ENCODE measurements around the gene ASCL1.

Gene ASCL1

DNA sequence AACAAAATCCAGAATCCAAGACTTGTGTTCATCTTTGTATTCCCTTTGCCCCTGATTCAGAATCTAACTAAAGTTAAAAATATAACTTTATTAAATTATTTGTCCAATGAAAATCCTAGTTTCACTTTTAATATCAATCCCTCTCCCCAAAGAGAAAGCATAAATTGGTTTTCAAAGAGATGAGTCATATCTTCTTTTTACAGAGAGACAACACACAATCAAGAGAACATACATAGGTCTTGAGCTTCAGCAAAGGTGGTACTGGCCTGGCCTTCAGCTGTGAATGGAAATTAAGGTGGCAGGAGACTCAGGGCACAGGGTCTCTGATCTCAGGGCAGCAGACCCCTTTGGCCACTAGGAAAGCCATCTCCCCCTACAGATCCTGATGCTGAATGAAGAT lies 4.3 kb upstream of the ASCL1 start:
- DNase-seq: peak; percentile 64

DNA sequence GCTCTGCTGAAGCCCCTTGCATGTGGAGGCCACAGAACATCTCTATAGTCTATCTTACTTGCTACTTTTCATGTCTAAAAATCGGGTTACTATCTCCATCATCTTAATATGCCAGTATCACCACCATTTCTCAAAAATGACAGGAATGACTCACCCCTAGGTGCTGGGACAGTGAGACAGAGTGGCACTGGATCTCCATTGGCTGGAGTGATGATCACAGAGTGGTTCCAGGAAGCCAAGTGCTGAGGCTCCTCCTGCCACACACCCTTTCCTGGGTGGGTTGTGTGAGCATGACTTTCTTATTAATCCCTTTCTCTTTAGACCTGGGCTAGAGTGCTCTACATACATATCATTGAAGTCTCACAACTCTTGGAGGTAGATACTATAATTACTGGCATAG lies 3.3 kb upstream of the ASCL1 start:
- DNase-seq: peak; percentile 79

DNA sequence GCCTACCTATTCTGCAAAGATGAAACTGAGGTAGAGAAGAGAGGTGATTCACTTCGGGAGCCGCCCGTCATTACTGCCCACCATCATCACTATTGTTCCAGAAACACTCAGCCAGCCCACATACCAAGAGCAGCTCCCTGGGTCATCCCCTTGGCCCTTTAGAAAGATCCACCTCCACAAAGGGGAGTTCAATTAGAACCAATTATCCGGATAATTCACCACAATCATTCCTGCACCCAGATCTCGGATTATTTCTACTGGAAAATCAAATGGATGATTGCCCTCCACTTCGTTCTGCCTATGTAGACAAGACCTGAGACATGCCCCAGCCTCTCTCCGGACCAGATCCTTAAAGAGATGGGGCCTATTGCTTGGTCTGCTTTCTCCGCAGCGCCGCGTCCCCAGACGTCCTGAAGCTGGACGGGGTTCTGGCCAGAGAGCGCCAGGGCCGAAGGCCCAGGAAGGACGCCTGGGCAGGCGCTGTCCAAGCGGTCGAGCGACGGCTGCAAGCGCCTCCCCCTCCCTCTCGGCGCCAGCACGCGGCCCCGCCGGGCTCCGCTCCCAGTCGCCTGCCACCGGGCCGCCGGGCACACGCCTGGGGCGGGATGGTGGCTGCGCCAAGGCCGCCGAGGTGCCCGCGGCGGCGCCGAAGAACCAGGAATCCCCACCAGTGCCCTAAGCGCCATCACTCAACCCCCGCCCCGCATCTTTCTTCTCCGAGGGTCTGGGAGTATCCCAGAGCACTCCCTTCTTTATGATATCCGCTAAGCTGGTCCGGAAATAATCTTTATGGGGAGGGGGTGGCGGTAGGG lies 1.3 kb upstream of the ASCL1 start:
- peak; percentile 93 for DNase-seq

DNA sequence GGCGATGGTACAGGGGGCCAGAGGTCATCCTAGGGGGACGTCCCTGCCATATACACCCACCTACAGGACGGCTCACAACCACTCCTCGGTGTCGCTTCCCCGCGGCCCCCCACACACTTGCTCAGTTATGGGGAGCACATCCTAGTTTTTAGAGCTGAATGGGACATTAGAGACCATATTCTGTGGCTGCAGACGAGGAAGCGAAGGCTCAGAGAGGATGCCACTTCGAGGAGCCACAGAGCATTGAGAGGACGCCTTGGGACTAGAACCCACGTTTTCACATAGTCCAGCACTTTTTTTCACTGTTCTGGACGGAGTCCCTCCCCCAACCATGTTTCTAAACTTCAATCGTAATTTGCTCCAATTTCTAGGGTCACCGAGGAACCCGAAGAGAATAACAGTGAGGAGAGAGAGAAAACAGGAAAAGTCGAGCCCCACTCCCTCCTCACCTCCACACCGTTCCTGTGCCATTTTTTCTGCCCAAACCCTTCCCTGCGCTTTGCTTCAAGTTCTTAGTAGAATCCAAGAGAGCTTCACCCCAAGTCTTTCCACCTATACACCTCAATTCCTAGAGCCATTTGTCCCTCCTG lies 641 bp upstream of the ASCL1 start:
- peak; percentile 89 for DNase-seq

DNA sequence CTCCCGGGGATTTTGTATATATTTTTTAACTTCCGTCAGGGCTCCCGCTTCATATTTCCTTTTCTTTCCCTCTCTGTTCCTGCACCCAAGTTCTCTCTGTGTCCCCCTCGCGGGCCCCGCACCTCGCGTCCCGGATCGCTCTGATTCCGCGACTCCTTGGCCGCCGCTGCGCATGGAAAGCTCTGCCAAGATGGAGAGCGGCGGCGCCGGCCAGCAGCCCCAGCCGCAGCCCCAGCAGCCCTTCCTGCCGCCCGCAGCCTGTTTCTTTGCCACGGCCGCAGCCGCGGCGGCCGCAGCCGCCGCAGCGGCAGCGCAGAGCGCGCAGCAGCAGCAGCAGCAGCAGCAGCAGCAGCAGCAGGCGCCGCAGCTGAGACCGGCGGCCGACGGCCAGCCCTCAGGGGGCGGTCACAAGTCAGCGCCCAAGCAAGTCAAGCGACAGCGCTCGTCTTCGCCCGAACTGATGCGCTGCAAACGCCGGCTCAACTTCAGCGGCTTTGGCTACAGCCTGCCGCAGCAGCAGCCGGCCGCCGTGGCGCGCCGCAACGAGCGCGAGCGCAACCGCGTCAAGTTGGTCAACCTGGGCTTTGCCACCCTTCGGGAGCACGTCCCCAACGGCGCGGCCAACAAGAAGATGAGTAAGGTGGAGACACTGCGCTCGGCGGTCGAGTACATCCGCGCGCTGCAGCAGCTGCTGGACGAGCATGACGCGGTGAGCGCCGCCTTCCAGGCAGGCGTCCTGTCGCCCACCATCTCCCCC lies 777 bp downstream of the ASCL1 start:
- peak; percentile 78 for DNase-seq

DNA sequence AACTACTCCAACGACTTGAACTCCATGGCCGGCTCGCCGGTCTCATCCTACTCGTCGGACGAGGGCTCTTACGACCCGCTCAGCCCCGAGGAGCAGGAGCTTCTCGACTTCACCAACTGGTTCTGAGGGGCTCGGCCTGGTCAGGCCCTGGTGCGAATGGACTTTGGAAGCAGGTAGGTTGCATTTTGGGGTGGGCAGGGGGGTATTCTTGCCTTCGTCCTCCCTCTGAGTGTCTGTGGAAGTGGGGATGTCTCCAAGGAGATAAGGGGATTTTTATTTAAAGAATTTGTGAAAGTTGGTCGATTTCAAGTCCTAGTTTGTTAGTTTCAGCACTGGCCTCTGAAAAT lies 1.3 kb downstream of the ASCL1 start:
- DNase-seq: peak; percentile 64

DNA sequence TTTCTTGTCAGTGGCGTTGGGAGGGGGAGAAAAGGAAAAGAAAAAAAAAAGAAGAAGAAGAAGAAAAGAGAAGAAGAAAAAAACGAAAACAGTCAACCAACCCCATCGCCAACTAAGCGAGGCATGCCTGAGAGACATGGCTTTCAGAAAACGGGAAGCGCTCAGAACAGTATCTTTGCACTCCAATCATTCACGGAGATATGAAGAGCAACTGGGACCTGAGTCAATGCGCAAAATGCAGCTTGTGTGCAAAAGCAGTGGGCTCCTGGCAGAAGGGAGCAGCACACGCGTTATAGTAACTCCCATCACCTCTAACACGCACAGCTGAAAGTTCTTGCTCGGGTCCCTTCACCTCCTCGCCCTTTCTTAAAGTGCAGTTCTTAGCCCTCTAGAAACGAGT lies 1.9 kb downstream of the ASCL1 start:
- DNase-seq: peak; percentile 77

DNA sequence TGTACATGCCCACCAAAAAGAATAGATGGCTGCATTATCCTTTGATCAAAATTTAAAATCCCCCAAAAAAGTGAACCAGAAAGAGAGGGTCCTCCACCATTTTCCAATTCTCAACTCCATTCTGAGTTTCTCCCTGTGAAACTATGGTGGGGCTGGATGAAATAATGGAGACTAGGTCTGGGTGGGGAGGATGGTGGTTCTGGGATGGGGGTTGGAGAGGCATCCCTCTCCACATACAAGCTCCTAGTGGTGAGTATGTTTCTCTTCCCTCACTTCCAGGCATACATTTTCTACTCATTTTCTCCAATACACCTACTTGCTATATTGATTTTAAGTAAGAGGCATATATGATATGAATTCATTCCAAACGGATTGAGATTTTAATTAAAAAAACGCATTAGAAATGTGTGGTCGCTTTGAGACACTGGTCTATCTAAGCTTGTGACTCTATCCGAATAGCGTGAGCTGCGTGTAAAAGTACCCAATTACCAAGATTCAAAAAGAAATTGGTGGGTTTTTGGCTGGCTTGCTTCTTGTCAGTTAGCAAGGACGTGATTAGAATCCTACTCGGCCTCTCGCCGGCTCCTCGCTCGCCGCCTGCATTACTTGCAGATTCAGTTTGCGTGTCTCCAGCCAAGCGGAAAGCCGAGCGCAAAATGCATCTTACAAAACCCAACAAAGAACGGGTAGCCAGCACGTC lies 3.4 kb downstream of the ASCL1 start:
- DNase-seq: peak; percentile 88

DNA sequence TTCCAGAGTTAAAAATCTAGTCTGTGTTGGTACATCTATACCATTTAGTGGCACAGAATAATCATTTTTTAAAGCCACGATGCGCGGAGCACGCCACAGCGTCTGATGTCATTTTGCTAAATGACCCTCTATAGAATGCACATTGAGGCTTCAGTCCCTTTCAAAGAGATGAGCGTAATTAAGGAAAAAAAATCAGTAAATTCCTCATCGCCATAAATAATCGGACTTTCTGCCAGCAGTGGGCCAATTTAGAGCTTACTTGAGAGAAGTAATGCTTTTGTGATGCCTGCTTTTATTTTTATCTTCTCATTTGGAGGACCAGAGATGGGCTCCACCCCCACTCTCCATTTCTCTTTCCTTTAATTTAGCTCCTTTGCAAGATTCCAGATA lies 4.0 kb downstream of the ASCL1 start:
- DNase-seq: peak; percentile 92

DNA sequence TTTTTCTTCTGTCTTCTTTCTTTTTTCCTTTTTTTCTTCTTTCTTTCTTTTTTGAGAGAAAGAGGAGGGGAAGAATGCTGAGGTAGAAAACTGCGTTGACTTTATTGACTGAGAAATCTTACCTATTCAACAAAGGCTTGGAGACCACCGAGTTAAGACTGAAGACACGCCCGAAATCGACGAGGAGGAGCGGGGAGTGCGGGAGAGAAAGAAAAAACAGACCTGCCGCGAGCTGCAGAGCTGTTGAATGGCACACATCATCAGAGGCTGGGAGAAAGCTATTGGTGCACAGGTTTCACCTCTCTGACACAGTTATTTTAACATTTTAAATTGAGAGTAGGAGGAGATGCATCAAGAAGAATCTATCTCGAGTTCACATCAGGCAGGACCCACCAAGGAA lies 5.1 kb downstream of the ASCL1 start:
- peak; percentile 66 for DNase-seq

DNA sequence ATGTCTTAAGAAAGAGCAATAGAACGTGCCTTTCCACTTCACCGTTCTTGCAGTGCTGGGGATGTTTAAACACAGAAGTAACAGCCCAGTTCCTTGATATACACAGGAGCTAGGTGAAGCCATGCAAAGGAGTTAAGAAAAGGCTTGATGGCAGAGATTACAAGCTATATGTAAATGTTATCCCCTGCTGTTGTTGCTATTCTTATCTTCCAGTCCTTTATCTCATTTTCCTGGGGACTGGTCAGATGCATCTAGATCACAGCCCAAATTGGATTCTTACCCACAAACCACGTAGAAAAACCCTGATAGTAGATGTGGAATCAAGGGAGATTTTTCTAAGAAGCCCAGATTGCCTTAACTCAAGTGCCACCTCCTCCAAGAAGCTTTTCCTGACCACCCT lies 5.5 kb downstream of the ASCL1 start:
- DNase-seq: peak; percentile 56

DNA sequence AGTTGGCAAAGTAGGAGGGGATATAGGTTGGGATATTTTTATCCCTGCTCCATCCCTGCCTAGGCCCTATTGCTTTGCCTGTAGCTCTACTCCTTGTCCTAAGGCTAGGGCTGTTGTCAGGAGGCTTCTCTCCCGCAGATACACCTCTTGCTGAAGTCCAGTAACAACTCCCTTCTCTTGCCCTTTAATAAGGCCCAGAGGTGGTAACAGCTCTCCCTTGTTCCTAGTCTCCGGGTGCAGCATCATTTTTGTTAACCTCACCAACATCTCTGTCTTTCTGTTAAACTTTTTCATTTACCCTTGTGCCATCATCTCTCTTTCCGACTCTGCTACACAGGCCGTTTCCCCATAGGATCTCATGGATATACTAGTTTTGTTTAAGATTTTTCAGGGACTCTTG lies 6.3 kb downstream of the ASCL1 start:
- peak; percentile 45 for DNase-seq

DNA sequence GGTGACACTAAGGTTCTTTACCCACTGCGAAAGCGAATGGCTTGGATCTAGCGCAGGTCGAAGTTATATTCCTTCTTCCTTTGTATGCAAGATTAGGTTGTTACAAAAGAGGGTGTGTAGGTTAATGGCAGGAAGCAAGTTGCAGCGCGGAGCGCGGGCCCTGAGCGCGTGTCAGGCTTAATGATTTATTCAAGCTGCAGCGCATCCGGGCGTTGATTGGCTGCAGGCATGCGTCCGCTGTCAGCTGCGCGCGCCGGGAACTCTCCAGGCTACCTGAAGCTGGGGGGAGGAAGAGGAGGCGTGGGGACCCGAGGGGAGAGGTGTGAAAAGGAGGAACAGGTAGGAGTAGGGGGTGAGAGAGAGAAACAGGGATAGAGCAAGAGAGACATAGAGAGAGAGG lies 7.4 kb downstream of the ASCL1 start:
- DNase-seq: peak; percentile 99

DNA sequence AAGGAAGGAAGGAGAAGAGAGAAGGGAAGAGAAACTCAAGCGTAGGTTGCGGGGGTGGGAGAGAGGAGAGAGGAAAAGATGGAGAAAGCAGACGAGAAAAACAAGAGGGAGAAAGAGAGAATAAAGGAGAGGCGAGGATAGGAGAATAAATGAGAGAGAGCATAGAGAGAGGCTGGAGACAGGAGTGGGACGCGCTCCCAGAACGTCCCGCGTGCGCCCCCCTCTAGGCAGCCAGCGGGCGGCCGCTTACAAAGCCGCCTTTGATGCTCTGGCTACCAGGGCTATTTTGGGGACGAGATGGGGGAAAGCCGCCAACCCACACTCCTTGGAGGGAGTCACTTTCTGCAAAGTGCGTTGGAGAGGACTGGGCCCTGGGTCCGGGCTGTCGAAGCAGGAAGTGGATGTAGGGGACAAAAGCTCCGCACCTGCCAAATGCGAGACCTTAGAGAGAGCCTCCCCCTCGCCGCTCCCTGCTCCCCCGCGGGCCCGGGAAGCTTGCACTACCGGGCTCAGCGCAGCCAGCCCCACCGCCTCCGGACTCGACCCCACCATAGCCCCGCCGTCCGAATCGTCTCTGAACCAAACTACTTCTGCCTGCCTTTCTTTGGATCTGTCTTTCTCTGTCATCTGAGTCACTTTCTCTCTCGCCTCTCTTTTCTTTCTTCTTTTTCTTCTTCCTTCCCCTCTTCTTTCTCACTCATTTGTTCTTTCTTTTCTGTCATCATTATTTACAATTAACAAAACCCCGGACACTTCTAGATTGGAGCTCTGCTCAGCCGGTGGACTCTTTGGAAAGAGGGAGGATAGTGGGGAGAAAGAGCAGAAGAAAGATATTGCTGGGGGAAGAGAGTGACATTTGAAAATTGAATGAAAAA lies 8.0 kb downstream of the ASCL1 start:
- DNase-seq: peak; percentile 91

DNA sequence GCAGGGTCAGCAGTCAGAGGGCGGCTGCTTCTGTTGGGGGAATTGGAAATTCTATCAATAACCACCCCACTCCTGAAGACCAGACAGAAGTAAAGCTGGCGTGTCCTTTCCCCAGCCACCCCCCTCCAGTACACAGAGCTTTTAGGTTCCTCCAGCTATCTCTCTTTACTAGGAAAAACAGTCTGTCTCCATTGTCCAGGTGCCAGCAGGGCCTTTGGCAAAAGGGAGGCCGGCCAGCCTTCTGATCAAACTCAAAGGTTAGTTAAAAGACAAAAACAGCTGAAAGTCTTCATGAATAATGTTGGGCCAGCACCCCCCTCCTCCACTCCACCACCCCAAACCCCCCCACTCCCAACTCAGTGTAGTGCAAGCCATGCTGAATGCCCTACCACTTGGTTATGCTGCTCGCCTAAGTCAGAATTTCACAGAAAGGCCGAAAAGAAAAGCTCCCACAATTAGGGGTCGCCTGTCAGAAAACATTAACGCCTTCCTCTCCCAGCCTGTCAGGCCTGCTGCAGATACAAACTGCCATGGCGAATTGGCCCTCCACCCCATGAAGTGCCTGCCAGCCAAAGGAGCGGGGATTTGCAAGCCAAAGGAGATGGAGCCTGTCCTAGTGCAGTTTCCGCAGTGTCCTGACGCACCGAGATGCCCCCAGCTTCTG lies 8.9 kb downstream of the ASCL1 start:
- DNase-seq: peak; percentile 60

DNA sequence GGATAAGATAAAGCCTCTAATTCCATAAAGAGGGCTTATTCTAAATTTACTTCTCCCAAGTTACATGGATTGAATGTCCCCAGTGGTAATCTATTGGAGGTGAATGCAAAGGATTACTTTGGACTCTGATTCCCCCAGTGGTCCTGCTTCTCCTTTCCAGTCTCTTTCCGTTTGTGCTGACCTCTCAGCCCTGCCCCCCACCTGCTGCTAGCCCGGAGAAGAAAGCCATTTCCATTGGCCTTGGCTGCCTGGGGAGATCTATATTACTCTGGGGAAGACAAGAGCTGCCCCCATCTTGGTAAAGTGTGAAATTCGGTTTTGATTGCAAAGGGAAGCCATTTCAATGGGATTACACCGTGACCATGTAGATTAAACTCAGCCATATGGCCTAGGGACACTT lies 13.3 kb downstream of the ASCL1 start:
- DNase-seq: peak; percentile 80

DNA sequence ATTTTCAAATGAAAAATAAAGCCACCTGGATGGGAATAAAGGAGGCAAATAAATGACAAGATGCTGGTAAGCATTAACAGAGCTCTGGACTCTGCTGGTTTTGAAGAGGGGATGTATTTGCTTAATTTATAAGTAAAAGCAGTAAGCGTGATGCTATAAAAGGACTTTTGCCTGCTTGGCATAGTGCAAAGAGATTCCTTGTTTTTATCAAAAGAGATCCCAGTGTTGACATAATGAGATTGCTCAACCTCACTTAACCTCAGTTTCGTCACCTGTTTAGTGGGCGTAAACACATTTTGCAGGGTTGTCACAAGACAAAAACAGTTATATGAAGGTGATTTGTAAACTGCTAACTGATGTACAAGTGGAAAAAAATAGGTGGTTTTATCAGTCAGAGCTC lies 13.8 kb downstream of the ASCL1 start:
- peak; percentile 89 for DNase-seq

DNA sequence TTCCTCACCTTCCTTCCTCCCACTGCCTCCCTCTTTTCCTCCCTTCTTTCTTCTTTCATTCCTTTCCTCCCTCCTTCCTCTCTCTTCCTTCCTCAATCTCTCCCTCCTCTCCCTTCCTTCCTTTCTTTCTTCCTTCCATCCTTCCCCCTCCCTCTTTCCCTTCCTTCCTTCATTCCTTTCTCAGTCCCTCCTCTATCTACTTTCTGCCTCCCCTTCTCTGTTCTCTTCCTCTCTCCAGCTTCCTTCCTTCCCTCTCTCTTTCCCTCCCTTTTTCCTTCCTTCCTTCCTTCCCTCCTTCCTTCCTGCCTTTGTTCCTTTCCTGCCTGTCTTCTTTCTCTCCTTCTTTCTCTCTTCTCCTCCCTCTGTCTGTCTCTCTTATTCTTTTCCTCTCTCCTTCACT lies 16.1 kb downstream of the ASCL1 start:
- DNase-seq: no peak

DNA sequence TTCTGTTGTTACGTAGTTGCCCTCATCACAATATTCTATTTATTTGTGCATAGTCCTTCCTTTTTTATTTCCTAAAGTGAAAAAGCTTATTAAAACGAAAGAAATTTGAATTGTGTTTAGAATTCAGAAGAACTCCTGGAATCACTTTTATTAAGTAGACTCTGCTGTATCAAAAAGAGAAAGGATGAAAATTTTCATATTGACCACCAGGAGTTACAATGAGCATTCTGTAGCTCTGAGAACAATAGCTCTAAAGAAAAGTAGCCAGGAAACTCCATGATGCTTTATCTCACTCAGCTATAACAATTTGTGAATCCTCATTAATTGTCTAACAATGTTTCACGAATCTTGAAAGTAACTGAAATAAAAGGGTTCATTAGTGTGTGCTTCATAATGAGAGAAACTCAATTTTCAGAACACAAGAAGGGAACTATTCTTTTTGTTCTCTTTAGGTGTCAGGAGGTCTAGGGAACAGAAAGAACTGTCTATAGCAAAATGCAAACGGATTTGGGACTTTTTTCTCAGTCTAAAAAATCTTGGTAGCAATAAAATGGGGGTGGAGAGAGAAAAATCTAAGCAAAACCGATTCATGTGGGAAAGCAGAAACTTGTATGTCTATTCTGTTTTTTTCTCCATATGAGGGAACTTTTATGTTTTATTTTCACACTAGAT lies 19.3 kb downstream of the ASCL1 start:
- DNase-seq: peak; percentile 58

DNA sequence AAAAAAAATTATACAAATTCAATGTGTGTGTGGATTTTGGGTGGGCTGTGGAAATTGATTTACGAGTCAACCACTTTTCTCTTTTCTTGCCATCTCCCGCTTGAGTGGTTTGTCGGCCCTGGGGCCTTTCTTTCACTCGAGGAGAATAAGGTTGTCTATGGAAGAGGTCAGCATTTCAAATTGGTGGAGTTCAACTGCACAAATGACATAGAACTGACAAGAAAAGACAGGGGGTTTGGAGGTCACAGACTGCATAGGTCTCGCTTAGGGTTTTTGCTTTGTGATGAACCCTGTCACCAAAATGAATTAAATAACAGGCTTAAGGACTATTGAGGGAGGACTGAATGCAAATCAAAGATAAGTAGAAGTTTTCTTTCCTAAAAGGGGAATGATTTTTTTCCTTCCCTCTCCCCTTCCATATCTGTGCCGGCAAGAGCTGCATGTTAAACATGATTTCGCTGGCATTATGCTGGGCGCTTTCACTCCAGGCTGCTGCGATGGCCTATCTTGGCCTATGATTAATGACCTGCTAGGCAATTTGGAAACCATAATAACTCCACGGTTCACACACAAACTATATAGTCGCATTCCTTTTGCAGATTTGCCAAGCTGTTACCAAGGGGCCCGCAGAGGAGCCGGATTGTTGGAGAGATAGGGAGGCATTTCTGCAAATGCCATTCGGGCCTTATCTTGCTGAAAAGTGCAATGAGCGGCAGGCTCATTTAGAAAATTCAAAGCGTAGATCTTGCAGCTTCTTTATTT lies 20.7 kb downstream of the ASCL1 start:
- DNase-seq: no peak

DNA sequence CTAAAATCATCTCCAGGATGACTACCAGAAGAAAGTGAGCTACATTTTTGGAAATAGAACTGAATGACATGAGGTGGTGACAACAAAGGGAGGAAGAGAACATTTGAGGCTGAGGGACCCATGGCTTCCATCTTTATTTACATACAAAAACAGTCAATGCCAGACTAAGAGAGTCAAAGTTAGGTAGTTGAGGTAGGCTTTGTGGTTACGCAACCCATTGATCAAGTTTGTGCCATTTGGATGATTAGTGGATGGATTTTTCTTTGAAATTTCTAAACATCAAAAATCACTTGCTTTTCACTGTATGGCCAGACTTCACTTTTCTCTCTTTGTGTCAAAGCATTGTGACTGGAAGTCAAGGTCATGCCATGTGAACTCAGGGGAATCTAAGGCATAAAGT lies 22.9 kb downstream of the ASCL1 start:
- DNase-seq: no peak
